Activated CD8-positive, alpha-beta memory T cell treated with anti-CD3 and anti-CD28 coated beads, Interleukin-2, amount 50 U/mL, for 24 hours (primary cell): ENCODE measurements around the gene ARID3A.
"Not testable (repeated sequence)": the region's sequence is repeated elsewhere in the genome, so short reads cannot be mapped to it uniquely, and the experiment has no call there.

Source experiments
- DNase-seq: peaks from one replicate; pipeline ENCODE4 v3.0.0-alpha.2; 2020; ENCODE audit errors: extremely low read depth

ARID3A gene

GRCh38 chr19:947707-948539, 22.1 kb downstream of the ARID3A start:
- no peak for DNase-seq

- DNase-seq: no peak
Observed at GRCh38 chr19:948842-949496, 23.1 kb downstream of the ARID3A start.

GRCh38 chr19:950352-951066, 24.7 kb downstream of the ARID3A start:
- no peak for DNase-seq

GRCh38 chr19:952049-952679, 26.3 kb downstream of the ARID3A start:
- no peak for DNase-seq

- no peak for DNase-seq
Observed at GRCh38 chr19:952680-953444, 27.0 kb downstream of the ARID3A start.

- DNase-seq: no peak
Observed at GRCh38 chr19:953445-954271, 27.8 kb downstream of the ARID3A start.

- DNase-seq: no peak
Observed at GRCh38 chr19:954272-954671, 28.4 kb downstream of the ARID3A start.

- DNase-seq: no peak
Observed at GRCh38 chr19:954672-955494, 29.0 kb downstream of the ARID3A start.

- no peak for DNase-seq
Observed at GRCh38 chr19:955803-956765, 30.2 kb downstream of the ARID3A start.

GRCh38 chr19:956766-957440, 31.1 kb downstream of the ARID3A start:
- DNase-seq: no peak

- not testable (repeated sequence) for DNase-seq
Observed at GRCh38 chr19:957578-957977, 31.7 kb downstream of the ARID3A start.

GRCh38 chr19:958967-959855, 33.4 kb downstream of the ARID3A start:
- no peak for DNase-seq

- no peak for DNase-seq
Observed at GRCh38 chr19:960020-960419, 34.2 kb downstream of the ARID3A start.

GRCh38 chr19:960601-960938, 34.7 kb downstream of the ARID3A start:
- DNase-seq: no peak

- no peak for DNase-seq
Observed at GRCh38 chr19:961866-962620, 36.2 kb downstream of the ARID3A start.

GRCh38 chr19:962683-963400, 37.0 kb downstream of the ARID3A start:
- no peak for DNase-seq
